ENCODE data around the gene FLYWCH2. TPM values are rescaled to one million over a fixed set of nuclear protein-coding genes. Genes with fewer than 3 reads are reported as not detected.

The FLYWCH2 gene
- total and polyA plus RNA-seq, 2 of the 13 experiments (the other 11 are each of a cell fraction or from before 2014, with no cell fraction given) = 16.9 to 19.8 TPM

GRCh38 chr16:2928796-2929195, 45.8 kb downstream of the FLYWCH2 start:
- Histone ChIP-seq H4K20me1 (ENCODE audit: insufficient read depth, low read length) (no peaks in the 10 kb centered on the region), H3K4me1 (ENCODE audit: insufficient read depth, low read length) (0 out of 2 replicates have a peak, but pooled peaks cover 9% of the 10 kb centered on the region), H3K79me2 (ENCODE audit: insufficient read depth, low read length) (no peaks in the 10 kb centered on the region), H3K4me3 (replicated peaks in 1 of 3; ENCODE audit: insufficient read depth in 1 of 3, low read depth in 2 of 3, low read length in 3 of 3) (no peak overlapping the region), H3K9me3 (ENCODE audit: low read length) (no peaks in the 10 kb centered on the region), H3K27ac (ENCODE audit: extremely low read length, insufficient read depth, low read length) (no peak overlapping the region), H3K9ac (ENCODE audit: insufficient read depth, low read depth, low read length) (no peak overlapping the region), H3K4me2 (ENCODE audit: low read depth, low read length) (no peak overlapping the region), H3K27me3 (ENCODE audit: control insufficient read depth in 1 of 2, insufficient read depth in 2 of 2, low read length in 2 of 2) (no peaks in the 10 kb centered on the region), H3K36me3 (replicated peaks in 1 of 2; ENCODE audit: control insufficient read depth in 1 of 2, insufficient read depth in 2 of 2, low read length in 2 of 2) (peaks cover 6 to 8% of the 10 kb centered on the region in 2 experiments; a peak in 3 of 5 replicates), H2AFZ (ENCODE audit: low read length) (no peak overlapping the region)
- in situ Hi-C loops (cut with HindIII; ENCODE audit: extremely low pct_ligation_motif_present, low pct_unique_long_range_greater_than_20kb) = no loop called here
- ATAC-seq = no peak
- intact Hi-C loops (cut with micrococcal nuclease; ENCODE audit: unreplicated experiment) = no loop called here
- CTCF ChIA-PET (ENCODE audit: low intra/inter-chr PET ratio, low total read pairs) = no interaction called here
- DNase-seq (ENCODE audit: low spot score) = no peak
- POLR2A ChIA-PET = no interaction called here
- no peak for TF ChIP-seq GTF3A (CRISPR knock-in tag; conservative IDR thresholded peaks at IDR 0.05)
- WGBS (ENCODE audit: low lambda C conversion rate) = 92% methylated on average over 7 of the region's 11 CpGs
- BruUV-seq (replicated peaks) = no TSS peak
- no peak for FAIRE-seq

DNA sequence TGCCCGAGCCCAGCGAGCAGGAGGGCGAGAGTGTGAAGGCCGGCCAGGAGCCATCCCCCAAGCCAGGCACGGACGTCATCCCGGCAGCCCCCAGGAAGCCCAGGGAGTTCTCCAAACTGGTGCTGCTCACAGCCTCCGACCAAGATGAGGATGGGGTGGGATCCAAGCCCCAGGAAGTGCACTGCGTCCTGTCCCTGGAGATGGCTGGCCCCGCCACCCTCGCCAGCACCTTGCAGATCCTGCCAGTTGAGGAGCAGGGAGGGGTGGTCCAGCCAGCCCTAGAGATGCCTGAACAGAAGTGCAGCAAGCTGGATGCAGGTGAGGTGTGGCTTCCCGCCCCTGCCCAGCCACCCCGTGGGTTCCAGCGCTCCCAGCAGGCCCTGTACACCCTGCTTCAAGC, 46.7 kb downstream of the FLYWCH2 start:
- peaks cover 8 to 9% of the 10 kb centered on the region in 2 experiments; a peak in 3 of 5 replicates for H3K36me3 ChIP-seq (replicated peaks in 1 of 2; ENCODE audit: control insufficient read depth in 1 of 2, insufficient read depth in 2 of 2, low read length in 2 of 2)
- ChIA-PET POLR2A (no interaction called here), CTCF (ENCODE audit: low intra/inter-chr PET ratio, low total read pairs) (no interaction called here)
- no peaks in the 10 kb centered on the region for H3K27me3 ChIP-seq (ENCODE audit: control insufficient read depth in 1 of 2, insufficient read depth in 2 of 2, low read length in 2 of 2)
- TF ChIP-seq CBFB (CRISPR knock-in tag; IDR thresholded peaks at IDR 0.05) (no peak), ZSCAN30 (CRISPR knock-in tag; IDR thresholded peaks at IDR 0.05) (no peak), MYNN (CRISPR knock-in tag; IDR thresholded peaks at IDR 0.05; ENCODE audit: low read depth) (no peak), BORCS8-MEF2B (CRISPR knock-in tag; IDR thresholded peaks at IDR 0.05) (no peak), PHF21A (CRISPR knock-in tag; IDR thresholded peaks at IDR 0.05) (no peak), KLF15 (CRISPR knock-in tag; IDR thresholded peaks at IDR 0.05; ENCODE audit: borderline replicate concordance) (no peak), ZNF383 (CRISPR knock-in tag; IDR thresholded peaks at IDR 0.05; ENCODE audit: borderline replicate concordance) (no peak), ZXDC (CRISPR knock-in tag; IDR thresholded peaks at IDR 0.05) (no peak), ZBTB7A (CRISPR knock-in tag; IDR thresholded peaks at IDR 0.05) (no peak)
- TF ChIP-seq, protein P1, sequence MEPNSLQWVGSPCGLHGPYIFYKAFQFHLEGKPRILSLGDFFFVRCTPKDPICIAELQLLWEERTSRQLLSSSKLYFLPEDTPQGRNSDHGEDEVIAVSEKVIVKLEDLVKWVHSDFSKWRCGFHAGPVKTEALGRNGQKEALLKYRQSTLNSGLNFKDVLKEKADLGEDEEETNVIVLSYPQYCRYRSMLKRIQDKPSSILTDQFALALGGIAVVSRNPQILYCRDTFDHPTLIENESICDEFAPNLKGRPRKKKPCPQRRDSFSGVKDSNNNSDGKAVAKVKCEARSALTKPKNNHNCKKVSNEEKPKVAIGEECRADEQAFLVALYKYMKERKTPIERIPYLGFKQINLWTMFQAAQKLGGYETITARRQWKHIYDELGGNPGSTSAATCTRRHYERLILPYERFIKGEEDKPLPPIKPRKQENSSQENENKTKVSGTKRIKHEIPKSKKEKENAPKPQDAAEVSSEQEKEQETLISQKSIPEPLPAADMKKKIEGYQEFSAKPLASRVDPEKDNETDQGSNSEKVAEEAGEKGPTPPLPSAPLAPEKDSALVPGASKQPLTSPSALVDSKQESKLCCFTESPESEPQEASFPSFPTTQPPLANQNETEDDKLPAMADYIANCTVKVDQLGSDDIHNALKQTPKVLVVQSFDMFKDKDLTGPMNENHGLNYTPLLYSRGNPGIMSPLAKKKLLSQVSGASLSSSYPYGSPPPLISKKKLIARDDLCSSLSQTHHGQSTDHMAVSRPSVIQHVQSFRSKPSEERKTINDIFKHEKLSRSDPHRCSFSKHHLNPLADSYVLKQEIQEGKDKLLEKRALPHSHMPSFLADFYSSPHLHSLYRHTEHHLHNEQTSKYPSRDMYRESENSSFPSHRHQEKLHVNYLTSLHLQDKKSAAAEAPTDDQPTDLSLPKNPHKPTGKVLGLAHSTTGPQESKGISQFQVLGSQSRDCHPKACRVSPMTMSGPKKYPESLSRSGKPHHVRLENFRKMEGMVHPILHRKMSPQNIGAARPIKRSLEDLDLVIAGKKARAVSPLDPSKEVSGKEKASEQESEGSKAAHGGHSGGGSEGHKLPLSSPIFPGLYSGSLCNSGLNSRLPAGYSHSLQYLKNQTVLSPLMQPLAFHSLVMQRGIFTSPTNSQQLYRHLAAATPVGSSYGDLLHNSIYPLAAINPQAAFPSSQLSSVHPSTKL (CRISPR knock-in tag; IDR thresholded peaks at IDR 0.05) = no peak
- 0 out of 2 replicates have a peak, but pooled peaks cover 9% of the 10 kb centered on the region for H3K4me1 ChIP-seq (ENCODE audit: insufficient read depth, low read length)
- no peak overlapping the region for H3K4me2 ChIP-seq (ENCODE audit: low read depth, low read length)
- 90% methylated on average over 2 of the region's 14 CpGs for WGBS (ENCODE audit: low lambda C conversion rate)
- FAIRE-seq = no peak
- H4K20me1 ChIP-seq (ENCODE audit: insufficient read depth, low read length) = no peaks in the 10 kb centered on the region
- no peak overlapping the region for H3K4me3 ChIP-seq (replicated peaks in 1 of 3; ENCODE audit: insufficient read depth in 1 of 3, low read depth in 2 of 3, low read length in 3 of 3)
- BruUV-seq (replicated peaks) = no TSS peak
- H3K9me3 ChIP-seq (ENCODE audit: low read length) = no peaks in the 10 kb centered on the region
- no peak for DNase-seq (ENCODE audit: low spot score)
- intact Hi-C loops (cut with micrococcal nuclease; ENCODE audit: unreplicated experiment) = no loop called here
- no peak overlapping the region for H2AFZ ChIP-seq (ENCODE audit: low read length)
- no peak for ATAC-seq
- H3K27ac ChIP-seq (ENCODE audit: extremely low read length, insufficient read depth, low read length) = no peak overlapping the region
- no peaks in the 10 kb centered on the region for H3K79me2 ChIP-seq (ENCODE audit: insufficient read depth, low read length)
- H3K9ac ChIP-seq (ENCODE audit: insufficient read depth, low read depth, low read length) = no peak overlapping the region
- in situ Hi-C loops (cut with HindIII; ENCODE audit: extremely low pct_ligation_motif_present, low pct_unique_long_range_greater_than_20kb) = no loop called here

Measured in HepG2 (cell line).